ENCODE data around the gene IL1RAPL2.

The IL1RAPL2 gene

GRCh38 chrX:105464618-105465017, 898.6 kb downstream of the IL1RAPL2 start:
- no peak for DNase-seq (ENCODE audit: low read depth)

DNA sequence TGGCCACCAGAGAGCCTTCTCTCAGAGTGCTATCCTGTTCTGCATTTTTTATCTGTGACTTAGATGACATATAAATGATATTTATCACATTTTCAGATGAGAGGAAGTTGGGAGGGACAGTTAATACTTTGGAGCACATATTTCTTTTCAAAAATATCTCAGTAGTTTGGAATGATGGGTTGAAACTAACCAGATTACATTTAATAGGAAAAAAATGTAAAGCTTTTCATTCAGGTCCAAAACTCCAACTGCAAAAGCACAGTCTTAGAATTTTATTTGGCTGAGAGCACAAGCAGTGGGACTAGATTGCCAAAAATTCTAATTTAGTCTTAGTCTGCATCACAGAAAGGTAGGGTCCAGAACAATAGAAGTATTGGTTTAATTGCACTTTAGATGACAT, 902.7 kb downstream of the IL1RAPL2 start:
- no peak for DNase-seq (ENCODE audit: low read depth)

DNA sequence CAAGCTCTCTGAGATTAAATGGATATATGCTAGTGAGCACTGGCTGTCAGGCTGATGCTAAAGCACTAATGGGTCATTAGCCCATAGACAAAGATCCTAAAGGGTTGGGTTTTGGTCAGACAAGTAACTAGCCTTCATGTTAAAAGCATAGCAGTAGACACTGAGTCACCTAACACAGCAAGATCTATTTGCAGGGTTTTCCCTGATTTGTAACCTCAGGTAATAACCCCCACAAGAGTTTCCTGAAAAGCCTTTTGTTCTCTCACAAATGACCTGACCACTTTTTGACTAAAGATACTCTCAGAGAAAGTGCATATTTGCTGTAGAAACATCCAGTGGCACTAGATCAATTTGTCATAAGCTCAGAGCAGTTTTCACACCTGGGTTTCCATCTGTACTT, 905.6 kb downstream of the IL1RAPL2 start:
- no peak for DNase-seq (ENCODE audit: low read depth)

DNA sequence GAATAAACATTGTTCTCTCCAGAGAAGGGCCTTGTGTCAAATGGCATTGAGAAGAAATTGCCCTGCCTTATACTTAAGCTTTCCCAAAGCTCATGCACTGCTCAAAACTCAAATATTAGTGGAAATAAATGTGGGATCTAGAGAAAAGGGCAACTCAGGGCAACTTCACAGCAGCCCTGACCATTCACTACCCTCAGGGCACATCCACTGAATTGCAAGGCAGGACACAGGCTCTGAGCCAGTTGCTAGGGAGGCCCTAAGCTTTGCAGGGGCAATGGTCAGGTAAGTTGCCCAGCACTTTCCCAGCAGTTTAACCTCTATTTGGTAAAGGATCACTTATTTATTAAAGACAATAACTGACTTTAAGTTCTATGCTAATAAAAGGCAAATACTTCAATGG, 909.8 kb downstream of the IL1RAPL2 start:
- DNase-seq (ENCODE audit: low read depth): no peak

DNA sequence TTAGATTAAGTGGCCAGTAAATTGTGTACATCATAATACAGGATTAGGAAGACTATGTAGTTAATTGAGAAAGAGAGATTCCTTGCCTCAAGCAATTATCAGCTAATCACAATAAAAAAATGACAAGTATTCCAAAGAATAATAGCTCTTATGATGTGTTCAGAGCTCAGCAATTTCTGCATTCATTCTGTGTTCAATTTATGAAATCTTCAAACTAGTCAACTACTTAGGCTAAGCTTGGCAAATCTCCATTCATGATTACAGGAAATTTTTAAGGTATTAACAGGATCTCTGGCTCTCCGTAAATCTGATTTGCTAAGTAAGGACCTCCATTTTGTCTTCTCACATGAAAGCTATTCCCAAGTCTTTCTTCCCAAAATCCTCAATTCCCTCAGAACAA, 911.4 kb downstream of the IL1RAPL2 start:
- DNase-seq (ENCODE audit: low read depth): no peak

DNA sequence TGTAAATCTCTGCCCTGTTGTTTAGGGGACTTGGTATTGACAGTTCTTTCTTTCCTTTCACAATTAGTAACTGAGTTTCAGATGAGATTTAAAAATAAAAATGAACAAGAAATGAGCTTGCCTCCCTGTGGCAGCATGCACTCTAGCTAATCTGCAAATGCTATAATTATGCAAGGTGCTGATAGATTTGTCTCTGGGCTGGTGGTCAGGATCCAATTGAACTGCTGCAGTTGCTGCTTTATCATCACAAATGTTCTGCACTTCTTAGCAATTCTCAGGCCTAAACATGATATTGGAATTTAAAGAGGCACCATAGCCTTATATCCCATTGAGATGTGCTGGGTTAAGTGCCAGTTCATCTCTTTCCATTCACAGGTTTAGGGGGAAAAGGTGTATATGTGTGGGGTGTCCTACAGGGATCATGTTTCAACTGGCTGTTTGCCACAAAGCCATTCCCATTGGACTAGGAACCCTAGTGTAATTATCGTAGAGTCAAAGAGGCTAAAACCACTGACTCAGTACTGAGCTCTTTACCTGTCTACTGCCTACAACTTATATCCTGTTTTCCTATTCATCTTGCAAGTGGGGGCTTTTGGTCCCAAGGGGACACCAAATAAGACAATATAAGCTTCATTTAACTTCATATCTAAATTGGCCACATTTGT, 914.8 kb downstream of the IL1RAPL2 start:
- no peak for DNase-seq (ENCODE audit: low read depth)

DNA sequence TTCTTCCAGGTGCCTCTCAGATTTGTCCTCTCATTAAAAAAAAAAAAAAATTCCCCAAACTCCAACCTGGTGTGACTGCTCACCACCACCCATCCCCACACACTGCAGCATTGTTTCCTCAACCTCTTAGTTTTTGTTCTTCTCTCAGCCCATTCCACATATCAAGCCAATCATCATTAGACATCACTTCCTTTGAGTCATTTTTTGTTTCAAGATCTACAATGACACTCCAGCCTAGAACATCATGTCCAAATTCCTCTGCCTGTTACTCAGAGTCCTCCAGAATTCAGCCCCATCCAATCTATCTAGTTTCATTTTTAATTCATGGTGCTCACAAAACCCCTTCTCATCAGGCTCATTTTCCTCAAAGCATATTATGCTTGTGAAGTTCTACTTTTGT, 917.0 kb downstream of the IL1RAPL2 start:
- no peak for DNase-seq (ENCODE audit: low read depth)

DNA sequence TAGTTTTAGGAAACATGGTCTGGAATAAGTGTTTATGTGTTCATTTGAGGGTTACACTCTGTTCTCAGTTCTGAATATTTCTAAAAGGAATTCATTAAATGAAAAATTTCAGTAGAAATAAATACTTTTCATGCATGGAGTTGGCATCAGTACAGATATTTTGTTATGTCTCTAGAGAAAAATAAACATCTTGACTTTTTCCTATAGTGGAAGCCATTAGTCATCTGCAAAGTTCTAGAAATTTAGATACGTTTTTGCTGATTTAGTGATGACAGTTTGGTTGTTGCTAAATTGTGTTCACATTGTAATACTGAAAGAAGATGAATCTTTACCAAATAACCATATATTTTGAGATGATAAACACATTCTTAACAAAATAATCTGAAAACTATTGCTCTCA, 922.7 kb downstream of the IL1RAPL2 start:
- DNase-seq (ENCODE audit: low read depth): no peak

DNA sequence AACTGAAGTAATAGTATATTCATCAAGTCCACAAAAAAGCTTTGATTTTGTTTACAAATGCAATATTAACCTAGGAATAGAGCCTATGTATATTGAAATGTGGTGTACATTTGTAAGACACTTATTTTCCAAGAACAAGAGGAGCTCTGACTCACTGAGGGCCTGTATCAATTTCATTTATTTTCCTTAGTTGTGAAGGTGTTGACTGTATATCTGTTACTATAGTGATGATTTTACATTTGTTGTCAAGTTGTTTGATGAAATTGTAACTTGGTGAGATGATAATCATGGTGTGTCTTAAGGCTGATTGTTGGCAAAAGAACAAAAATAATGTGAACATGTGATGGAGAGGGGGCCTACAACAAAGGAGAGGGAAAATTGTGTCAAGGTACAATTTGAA, 929.4 kb downstream of the IL1RAPL2 start:
- DNase-seq (ENCODE audit: low read depth): no peak

DNA sequence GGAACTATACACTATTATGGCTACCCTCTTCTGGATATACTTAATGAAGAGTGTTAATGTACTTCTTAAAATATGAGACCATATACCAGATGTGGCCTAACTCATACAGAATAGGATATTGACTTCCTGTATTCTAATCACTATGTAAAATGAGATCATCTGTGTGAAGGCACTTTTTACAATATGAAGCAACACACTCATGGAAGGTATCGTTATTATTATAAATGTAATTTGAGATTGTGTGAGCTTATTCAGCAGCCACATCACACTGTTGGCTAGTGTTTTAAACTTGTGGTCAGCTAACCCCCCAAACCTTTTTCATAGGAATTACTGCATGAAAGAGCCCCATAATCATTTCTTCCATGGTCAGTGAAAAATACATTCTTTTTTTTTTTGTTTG, 936.3 kb downstream of the IL1RAPL2 start:
- no peak for DNase-seq (ENCODE audit: low read depth)

GRCh38 chrX:105515561-105515960, 949.6 kb downstream of the IL1RAPL2 start:
- DNase-seq (ENCODE audit: low read depth): no peak

DNA sequence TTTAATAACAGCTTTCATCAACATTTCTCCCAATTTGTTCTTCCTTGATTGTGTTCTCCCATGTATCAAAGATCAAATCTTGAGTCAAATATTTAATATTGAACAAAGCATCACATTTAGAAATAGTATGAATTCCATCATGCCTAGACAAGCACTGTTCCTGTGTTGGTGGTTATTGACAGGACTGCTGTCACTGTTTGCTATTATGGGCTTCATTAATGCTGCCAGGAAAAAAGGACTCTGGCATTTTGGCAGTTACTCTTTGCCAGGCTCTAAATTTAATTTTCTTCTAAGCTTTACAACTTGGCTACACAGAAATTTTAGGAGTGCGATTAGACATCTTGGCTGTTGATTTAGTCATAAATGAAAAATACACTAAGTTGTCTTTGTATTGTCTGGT, 960.4 kb downstream of the IL1RAPL2 start:
- no peak for DNase-seq (ENCODE audit: low read depth)

DNA sequence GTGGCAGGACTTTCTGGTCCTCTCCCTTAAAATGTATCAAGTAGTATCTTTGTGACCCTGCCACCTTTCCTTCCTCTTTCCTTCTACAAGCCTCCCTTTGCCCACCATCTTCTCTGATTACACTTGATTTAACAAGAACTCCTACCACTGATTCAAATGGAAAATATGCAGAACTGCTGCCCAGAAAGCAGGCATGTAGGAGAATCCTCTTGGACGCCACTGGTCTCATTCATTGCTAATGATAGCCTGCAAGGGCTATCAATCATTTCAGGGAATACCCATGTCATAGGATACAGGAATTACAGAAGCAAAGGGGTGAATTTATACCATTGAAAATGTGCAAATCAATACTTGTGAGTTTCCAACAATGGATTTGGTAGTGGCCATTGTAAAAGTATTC, 961.8 kb downstream of the IL1RAPL2 start:
- no peak for DNase-seq (ENCODE audit: low read depth)

DNA sequence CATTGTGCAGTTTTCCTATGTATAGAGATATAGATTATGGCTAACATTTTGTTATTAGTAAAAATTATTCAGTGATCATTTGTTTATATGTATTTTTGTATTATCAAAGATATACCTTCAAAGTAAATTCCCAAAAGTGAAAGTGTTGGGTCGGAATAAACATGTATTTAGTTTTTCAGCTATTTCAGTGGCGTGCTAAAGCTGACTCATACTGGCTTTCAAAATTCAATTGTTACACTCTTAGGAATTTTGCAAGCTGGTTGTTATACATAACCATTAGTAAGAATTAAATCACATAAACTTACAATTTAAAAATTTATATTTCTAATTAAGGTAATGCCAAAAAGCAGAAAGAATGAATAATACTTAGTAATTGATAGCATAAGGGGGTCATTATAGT, 968.0 kb downstream of the IL1RAPL2 start:
- DNase-seq (ENCODE audit: low read depth): no peak

GRCh38 chrX:105543283-105543682, 977.3 kb downstream of the IL1RAPL2 start:
- no peak for DNase-seq (ENCODE audit: low read depth)

GRCh38 chrX:105550043-105550663, 984.2 kb downstream of the IL1RAPL2 start:
- DNase-seq (ENCODE audit: low read depth): no peak

DNA sequence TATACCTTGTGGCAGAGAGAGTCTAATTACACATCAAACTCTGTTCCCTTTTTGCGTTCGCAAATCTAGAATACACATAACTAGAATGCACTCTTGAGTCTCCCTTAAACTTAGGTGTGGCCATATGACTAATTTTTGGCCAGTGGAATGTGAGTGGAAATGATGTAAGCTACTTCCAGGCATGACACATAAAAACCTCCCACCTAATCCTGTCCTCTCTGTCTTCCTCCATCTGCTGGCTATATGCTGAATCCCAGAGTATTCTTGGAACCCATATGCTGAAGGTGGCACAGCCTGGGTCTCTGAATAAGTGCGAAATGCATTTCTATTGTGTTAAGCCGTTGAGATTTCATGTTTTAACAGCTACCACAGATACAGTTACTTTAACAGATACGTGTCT, 986.4 kb downstream of the IL1RAPL2 start:
- no peak for DNase-seq (ENCODE audit: low read depth)

DNA sequence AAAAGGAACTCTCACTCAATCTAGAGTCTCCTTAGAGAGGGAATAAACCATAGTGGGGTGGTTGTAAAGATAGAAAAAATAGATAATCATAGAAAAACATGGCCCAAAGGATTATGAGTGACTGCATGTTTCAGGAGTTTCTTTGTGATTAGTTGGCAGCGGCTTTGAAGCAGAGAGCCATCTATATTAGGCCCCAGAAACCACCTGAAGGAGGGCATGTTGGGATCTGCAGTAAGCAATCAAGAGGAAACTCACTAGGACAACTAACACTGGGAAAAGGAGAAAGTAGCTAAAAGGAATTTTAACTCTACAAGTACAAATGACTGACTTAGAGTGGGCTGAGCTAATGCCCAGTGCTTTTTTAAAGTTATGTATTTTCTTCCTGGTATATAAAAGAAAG, 987.1 kb downstream of the IL1RAPL2 start:
- no peak for DNase-seq (ENCODE audit: low read depth)

DNA sequence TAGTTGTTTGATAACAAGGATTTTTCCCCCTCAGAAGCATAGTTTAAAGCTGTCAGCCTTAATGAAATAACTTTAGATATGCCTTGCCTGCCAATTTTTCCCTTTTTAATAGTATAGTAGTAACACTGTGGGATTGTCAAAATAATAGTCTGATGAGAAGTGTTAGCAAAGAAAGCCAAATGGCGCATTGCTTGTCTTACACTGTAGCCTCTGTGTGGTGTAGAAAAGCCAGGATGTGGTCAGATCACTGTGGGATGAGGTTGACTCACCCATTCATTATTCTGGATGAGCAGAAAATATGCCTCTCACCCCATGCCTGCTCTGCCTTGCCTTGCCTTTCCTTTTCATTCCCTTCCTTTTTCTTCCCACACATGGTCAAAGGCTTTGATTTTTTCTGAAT, 998.5 kb downstream of the IL1RAPL2 start:
- no peak for DNase-seq (ENCODE audit: low read depth)

GRCh38 chrX:105565856-105566255, 999.9 kb downstream of the IL1RAPL2 start:
- no peak for DNase-seq (ENCODE audit: low read depth)

- no peak for DNase-seq (ENCODE audit: low read depth)
Measured at GRCh38 chrX:105567082-105567481, 1001.1 kb downstream of the IL1RAPL2 start.

- DNase-seq (ENCODE audit: low read depth): no peak
Measured at GRCh38 chrX:105608745-105609144, 1042.7 kb downstream of the IL1RAPL2 start.

- no peak for DNase-seq (ENCODE audit: low read depth)
Measured at GRCh38 chrX:105609530-105609929, 1043.5 kb downstream of the IL1RAPL2 start.

DNA sequence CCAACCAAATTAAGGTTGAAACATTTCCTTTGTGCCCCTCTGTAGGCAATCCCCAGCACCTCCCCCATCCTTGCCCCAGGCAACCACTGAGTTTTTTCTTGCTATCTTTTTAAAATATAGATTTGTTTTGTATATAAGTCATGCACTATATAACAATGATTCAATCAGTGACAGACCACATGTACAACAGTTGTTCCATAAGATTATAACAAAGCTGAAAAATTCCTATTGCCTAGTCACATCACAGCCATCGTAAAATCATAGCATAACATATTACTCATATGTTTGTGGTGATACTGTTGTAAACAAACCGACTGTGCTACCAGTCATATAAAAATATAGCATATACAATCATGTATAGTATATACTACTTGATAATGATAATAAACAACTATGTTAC, 1044.4 kb downstream of the IL1RAPL2 start:
- DNase-seq (ENCODE audit: low read depth): no peak

Measured in stimulated activated CD8-positive, alpha-beta memory T cell treated with anti-CD3 and anti-CD28 coated beads, Interleukin-15, amount 100 ng/mL, for 24 hours (primary cell).